Ammon's horn (tissue), 1 donor: ENCODE data around the gene ABR.
"Not testable (repeated sequence)": the region's sequence is repeated elsewhere in the genome, so short reads cannot be mapped to it uniquely, and the experiment has no call there.

ENCODE experiments used
- DNase-seq: peaks from one replicate; pipeline ENCODE4 v3.0.0-alpha.2; 2016; ENCODE audit warnings: low spot score

Gene ABR

DNA sequence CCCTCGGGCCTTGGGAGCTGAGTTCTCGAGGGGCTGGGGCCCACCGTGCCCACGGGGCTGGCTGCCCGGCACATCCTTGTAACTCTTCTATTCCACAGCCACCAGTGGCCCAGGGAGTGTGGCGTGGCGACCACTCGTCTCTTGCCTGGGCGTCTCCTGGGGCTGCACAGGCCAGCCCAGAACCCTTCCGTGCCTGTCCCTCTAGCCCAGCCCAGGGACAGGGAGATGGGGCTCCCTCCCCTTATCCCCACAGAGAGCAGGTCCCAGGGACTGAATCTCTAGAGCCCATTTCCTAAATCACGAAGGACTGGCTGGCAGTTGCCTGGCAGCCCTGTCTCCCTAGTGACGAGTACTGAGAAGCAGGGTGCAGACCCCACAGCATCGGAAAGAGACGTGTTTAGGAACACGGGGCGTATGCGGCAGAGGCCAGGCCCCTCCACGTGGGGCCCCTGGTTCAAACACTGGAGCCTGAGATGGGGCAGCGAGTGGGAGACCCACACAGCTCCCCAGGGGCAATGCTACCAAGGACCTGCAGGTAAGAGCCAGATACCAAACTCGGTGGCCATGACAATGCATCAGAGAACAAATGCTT is 131.8 kb downstream of the ABR start:
- DNase-seq, result no peak

DNA sequence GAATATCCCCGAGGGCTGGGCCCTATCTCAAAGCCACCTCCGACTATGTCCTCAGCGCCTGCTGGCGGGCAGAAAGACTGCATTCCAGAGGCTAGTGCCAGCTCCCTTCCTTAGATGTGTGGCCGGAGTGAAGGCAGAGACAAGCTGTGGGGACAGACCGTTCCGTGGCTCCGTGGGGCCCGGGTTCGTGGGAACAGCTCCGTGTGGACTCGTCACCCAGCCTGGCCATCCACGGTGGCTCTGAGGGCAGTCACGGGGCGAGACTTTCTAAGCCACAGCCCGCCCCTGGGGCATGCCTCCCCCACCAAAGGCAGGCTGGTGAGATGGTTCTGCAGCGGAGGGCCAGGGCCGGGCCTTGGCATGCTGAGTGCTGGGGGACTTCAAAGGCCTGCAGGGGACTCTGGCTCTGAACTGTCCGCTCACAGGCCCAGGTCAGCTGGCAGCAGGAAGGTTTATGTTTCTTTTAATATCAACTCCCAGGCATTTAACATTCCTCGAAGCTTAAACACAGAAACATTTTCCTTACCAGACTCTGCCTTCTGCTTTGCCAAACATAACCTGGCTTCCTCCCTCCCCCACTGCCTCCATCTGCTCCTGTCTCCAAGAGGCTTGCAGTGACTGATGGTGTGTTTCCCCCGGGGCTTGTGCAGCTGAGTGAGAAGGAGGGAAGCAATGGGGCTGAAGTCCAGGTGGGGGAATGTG is 132.5 kb downstream of the ABR start:
- DNase-seq, result peak; percentile 67

DNA sequence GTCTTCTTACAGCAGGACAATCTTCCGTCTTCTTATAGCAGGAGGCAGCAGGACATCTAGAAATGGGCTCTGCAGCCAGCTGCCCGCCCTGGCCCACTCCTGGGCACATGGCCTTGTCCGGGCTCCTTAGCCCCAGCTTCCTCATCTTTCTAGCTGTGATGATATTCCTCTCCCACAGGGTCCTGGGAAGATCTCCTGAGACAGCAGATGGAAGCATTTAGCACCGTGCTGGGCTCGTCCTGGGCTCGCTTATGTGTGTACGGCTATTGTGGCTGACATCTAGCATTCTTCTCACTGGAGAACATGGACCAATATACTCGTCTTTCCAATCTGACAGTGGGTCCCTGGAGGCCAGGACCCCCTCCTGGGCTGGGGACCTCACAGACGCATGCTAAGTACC is 134.3 kb downstream of the ABR start:
- DNase-seq, result no peak

DNA sequence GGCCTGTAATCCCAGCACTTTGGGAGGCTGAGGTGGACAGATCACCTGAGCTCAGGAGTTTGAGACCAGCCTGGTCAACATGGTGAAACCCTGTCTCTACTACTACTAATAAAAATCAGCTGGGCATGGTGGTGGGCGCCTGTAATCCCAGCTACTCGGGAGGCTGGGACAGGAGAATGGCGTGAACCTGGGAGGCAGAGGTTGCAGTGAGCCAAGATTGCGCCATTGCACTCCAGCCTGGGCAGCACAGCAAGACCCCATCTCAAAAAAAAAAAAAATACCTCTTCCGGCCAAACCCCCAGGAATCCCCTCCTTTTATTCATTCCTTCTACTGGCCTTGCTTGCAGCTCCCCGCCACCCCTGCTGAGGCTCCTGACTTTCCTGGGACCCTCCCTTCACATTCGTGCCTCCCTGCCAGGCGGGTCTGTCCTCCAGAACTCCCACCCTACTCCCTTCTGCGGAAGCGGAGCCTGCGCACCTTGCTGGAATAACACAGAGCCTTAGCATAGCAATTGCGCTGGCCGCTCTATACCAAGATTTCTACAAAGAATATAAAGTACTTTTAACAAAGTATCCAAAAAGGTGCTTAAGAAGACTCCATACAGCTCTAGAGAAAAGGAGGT is 135.3 kb downstream of the ABR start:
- not testable (repeated sequence) for DNase-seq

DNA sequence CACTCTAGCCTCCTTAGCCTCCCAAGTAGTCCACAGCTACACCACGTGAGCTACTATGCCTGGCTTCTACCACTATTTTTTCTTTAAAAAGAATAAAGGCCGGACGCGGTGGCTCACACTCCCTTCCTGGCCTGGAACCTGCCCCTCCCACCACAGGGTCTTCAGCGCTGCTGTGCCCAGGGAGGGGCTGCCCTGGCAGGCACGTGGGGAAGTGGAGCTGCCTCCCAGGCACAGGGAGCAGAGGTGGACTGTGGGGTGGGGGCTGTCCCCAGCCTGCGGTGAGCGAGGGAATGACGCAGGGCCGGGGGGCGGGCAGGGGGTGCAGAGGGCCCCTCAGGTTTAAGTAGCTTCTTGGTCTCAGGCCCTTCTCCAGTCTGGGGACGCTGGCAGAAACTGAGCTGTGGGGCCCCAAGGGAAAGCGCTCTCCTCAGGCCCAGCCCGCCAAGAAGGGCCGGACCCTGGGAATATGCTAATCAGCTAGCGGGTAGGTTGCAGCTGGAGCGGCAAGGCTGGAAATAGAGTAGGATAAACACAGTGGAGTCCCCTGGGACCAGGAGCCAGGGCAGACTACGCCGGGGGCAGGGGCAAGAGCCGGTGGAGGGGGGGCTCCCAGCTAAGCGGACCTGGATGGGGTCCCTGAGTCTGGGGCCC is 136.1 kb downstream of the ABR start:
- DNase-seq, result no peak

DNA sequence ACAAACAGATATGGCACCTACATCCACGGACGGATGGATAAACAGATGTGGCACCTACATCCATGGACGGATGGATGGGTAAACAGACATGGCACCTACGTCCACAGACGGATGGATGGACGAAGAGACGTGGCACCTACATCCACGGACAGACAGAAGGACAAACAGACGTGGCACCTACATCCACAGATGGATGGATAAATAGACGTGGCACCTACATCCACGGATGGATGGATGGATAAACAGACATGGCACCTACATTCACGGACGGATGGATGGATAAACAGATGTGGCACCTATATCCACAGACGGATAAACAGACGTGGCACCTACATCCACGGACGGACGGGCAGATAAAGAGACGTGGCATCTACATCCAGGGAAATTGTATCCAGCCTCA is 137.3 kb downstream of the ABR start:
- no peak for DNase-seq

DNA sequence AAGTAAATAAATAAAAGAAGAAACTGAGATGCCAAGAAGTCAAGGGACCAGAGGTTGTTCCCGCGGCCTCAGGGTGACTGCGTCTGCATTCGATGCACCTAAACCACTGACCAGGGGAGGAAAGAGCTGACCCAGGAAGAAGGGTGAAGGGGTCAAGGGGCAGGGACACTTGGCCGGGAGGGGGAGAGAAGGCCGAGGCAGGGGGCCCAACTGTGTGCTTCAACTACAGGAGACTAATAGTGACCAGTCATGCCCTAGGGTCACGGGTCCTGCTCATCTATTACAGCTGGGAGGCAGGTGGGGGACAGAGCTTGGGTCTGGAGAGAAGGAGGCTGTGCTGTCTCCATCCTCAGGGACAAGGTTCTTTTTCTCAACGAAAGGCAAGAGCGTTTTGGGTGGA is 138.0 kb downstream of the ABR start:
- no peak for DNase-seq

DNA sequence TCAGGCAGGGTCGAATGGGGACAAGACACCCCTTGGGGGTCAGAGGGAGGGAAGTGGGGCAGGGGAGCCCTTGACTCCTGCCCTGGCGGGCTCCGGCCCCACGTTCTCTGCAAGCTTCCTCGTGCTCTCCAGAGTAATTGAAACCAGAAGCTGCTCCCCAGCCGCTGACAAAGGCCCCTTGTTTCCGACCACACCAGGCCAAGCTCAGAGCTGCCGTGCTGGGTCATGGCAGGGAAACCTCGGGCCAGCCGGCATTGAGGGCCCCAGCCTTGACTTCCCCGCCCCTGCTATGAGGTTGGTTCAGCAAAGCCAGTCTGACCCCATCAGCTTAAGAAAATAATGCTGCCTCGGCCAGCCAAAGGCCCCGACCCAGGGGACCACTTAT is 139.6 kb downstream of the ABR start:
- DNase-seq, result peak; percentile 60

DNA sequence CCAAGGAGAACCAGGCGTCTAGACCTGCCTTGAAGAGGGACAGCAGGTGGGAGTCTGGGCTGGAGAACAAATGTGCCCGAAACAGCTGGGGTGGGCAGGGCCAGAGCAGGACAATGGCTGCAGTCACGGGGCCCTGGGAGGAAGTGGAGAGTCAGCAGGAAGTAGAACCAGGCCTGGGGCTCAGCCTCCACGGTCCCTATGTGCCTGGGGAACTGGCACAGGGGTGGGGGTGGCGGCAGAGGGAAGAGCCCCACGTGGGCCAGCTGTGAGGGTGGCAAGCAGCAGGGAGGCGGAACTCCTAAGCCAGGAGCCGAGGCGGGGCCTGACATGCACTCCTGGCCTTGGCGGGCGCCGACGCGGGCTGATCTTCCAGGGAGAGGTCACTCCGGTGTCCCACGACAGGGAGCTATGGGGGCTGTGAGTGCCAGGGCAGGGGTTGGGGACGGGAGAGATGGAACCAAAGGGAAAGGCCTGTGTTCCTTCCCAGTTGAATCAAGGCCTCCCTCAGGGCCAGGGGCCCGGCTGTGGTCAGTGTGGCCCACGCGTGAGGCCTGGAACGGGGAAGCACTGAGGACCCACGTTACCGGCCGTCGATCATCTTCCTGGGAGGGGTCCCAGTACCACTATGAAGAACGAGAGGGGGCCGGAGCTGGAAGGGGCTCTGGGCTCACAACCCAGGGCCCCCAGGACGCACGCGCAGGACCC is 140.1 kb downstream of the ABR start:
- DNase-seq, result peak; percentile 80

DNA sequence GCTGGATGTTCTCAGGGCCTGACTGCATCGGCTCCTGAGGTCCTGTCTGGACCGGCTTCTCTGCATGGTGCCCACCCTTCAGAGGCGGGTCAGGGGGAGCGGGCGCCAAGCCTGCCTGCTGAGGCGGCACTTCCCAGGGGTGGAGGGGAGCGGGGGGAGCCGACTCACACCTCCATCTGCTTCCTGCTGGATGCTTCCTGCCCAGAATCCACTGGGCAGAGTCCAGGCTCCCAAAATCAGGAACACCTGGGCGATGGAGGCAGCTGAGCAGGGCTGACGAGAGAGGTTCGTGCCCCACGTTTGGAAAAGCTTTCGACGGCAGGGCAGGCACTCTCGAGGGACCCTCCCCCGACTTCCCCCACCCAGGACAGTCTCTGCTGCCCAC is 140.7 kb downstream of the ABR start:
- DNase-seq, result no peak

DNA sequence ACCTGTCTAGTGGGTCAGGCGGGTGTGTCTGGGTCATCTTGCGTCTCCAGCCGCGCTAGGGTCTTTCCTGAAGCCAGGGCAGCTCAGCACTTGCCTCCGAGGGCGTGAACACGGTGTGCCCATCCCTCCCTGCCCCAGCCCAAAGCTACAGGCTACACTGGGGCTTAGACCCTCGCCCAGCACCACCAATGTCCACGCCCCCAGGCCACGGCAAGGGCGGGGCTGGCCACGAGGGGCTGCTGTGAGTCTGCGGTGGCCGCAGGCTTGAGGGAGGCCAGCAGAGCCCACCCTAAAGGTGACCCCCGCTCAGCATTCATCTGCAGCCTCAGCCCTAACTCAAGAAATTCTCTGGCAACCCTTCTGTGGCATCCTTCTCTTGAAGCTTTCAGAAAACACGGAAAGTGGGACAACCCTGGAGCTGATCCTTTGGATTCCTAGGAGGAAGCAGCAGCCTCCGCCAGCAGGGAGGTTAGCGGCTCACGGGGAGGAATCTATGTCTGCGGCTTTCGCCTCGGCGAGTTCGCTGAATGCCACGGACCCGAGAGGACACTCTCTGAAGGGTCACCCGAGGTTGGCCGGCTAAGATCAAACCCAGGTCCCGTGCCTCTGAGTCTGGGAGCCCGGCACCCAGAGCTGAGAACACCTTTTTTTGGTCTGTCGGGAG is 141.2 kb downstream of the ABR start:
- no peak for DNase-seq

DNA sequence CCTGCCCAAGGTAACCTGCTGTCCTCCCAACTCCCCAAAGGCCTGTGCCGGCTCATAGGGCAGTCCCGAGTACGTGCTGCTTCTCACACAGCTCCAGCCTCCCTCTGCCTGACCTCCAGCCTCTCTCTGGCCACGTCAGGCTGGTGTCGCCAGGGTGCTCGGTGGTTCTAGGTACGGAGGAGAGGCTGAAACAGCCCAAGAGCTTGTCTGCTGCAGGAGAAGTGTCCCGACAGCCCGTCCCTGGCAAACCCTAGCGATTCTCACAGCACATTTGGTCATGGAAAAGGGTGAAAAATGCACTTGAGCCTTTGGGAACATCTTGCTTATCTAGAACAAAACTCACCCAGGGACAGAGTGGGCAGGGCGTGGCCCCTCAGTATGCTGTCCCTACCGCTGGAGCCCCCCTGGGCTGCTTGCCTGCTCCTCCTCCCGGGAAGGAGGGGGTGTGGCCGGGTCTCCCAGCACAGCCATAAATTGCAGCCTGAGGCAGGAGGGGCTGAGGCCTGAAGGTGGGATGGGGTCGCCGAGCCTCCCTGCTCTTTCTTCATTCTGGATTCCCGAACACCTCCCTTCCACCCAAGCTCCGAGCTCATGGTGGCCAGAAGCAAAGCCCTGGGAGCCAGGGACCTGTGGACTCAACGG is 142.4 kb downstream of the ABR start:
- DNase-seq, result no peak

DNA sequence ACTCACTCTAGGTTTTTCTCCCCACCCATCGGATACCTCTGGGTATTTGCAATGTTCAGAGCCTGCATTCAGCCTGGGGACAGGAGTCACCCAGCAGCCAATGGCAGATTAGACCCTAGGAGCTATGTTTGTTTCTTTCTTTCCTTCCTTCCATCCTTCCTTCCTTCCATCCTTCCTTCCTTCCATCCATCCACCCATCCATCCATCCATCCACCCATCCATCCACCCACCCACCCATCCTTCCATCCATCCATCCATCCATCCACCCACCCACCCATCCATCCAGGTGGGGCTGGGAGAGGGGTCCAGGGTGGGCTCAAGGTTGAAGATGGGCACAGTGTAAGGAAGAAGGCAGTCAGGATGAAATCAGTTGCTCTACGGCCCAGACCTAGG is 142.9 kb downstream of the ABR start:
- DNase-seq, result no peak

DNA sequence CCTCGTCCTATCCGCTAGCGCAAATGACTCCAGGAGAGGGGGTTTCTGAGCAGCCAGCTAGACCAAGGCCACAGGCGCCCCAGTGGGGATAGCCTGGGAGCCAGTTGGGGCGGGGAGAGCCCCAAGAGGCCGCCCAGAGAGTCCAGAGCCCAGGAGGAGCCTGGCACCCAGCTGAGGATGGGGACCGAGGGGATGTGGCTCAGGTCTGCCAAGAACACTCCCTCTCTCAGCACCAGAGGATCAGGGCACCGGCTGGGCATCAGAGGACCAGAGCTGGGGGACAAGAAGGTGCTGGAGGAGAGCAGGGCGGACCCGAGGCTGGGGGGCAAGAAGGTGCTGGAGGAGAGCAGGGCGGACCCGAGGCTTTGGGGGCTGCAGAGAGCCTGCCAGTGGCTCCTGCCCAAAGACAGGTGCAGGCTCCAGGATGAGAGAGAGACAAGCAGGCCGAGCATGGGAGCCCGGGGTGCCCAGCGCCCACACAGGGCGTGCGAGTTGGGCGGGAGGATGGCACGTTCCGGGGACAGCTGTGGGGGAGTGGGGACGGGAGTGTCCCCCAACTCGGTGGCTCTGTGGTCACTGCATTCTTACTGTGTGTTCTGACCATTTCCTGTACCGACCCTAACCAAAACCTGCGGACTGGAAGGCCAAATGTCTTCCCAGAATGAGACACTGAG is 143.5 kb downstream of the ABR start:
- no peak for DNase-seq

DNA sequence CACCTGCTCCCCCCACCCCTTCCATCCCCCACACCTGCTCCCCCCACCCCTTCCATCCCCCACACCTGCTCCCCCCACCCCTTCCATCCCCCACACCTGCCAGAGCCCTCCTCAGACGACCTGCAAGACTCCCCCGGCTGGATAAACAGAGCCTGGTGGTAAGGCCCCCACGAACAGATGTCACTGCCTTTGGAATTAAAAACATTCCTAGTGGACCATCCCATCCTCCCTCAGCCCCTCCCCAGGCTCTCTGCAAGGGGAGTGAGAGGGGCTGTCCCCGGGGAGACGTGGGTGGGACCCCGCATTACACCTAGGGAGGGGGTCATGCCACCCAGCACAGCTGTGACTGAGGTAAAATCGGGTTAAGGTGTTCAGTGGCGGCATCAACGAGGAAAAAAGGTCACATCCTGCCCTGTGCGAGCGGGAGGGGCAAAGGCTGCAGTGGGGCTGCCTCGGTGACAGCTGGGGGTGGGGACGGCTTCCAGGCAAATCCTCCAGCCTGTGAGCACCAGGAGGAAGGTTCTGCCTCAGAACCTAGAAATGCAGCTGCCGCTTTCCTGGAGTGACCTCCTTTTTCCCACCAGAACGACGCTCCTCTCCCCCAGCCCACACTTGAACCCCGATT is 144.1 kb downstream of the ABR start:
- no peak for DNase-seq

DNA sequence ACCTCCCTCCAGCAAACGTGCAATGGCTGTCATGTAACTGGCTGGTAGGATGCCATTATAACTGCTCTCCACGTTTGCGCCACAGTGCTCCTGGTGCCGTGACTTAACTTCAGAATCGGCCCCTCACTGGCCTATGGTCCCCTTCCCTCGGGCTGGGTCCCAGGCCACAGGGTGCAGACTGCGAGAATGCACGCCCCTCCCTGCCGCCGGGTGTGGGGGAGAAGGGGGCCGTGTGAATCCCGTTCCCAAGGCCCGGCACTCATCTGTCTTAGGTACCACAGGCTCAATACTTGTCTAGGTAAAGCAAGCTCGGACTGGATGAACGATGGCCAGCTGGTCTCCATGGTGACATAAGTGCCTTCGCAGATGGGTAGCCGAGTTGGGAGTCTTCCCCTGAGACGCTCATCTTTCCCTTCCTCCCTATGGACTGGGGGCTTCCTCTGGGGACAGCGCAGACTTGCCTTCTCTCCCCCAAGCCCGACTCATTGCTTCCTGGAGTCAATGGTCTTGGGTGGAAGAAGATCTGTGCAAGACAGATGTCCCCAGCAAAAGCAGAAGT is 145.1 kb downstream of the ABR start:
- no peak for DNase-seq

DNA sequence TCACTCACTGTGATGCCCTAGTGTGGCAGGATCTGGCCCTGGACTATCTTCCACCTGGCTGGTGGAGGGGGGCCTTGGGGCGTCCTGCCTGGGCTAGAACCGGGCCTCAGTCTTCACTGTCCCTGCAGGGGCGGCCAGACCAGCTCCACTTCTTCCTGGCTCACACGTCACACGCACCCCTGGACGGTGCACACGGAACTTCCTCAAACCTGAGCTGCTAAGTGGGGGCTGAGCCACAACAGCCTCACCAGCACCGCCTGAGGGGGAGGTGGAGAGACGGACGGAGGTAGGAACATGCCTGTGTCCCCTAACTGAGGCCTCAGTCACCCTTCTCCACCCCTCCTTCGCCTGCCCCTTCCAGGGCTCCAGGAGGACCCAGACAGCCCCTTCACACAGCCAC is 146.3 kb downstream of the ABR start:
- no peak for DNase-seq

DNA sequence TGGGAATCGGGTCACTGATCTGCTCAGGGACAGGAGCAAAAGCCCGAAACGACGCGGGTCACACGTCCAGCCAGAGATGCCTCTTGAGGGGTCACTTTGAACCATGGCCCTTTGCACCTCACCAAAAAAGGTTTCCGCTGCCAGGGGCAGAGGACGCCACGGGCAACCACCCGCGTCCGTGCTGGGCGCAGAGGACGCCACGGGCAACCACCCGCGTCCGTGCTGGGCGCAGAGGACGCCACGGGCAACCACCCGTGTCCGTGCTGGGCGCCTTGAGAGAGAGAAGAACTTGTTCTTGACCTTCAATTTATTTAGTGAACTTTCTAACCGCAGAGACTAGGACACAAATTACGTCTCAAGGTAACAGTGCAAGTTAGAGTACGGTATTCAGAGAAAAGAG is 147.4 kb downstream of the ABR start:
- no peak for DNase-seq

DNA sequence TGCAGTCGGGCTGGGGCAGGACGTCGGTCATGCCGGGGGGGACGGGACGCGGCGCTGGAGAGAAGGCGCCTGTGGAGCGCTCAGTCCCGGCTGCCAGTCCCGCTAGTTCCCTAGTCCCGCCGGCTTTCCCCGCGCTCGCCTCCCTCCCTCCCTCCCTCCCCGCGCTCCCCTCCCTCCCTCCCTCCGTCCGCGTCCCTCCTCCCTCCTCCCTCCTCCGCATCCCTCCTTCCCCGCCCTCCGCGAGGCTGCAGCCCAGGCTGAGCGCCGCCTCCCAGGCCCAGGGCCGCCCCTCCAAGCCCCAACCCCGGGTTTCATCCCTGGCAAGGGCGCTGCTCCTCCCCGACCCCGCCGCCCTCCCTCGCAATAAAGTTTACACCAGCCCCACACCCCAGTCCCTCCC is 148.1 kb downstream of the ABR start:
- DNase-seq, result peak; percentile 77
